ENCODE data around the gene GIPC3.
A peak's percentile ranks its signal among the peaks of the same experiment; 100 is the strongest.

GIPC3 gene

DNA sequence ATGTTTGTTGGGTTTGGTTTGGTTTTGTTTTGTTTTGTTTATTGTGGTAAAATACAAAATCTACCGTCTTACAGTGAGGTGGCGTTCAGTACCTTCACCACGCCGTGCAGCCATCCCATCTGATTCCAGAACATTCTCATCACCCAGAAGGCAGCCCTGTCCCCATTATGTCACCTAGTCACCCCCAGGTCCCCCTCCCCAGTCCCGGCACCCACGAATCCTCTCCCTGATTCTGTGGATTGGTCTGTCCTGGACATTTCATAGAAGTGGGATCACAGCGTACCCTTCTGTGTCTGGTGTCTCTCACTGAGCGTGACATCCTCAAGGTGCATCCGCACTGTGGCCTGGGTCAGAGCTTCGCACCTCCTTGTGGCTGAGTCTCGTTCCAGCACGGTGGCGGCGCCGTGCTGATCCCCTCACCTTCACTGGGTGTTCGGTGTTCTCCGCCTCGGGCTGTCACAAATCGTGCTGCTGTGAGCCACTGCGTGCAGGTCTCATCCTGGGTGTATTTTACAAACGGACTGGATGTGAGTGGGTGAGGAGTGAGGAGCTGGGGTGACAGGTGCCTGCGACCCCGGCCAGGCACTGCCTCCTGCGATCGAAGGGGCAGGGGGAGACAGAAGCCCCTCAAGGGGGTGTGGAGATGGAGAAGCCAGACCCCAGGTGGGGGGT, 46.9 kb upstream of the GIPC3 start:
- no peak overlapping the region for H3K4me3 ChIP-seq (replicated peaks; ENCODE audit: low read depth, low read length)
- TF ChIP-seq, protein P1, sequence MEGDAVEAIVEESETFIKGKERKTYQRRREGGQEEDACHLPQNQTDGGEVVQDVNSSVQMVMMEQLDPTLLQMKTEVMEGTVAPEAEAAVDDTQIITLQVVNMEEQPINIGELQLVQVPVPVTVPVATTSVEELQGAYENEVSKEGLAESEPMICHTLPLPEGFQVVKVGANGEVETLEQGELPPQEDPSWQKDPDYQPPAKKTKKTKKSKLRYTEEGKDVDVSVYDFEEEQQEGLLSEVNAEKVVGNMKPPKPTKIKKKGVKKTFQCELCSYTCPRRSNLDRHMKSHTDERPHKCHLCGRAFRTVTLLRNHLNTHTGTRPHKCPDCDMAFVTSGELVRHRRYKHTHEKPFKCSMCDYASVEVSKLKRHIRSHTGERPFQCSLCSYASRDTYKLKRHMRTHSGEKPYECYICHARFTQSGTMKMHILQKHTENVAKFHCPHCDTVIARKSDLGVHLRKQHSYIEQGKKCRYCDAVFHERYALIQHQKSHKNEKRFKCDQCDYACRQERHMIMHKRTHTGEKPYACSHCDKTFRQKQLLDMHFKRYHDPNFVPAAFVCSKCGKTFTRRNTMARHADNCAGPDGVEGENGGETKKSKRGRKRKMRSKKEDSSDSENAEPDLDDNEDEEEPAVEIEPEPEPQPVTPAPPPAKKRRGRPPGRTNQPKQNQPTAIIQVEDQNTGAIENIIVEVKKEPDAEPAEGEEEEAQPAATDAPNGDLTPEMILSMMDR (IDR thresholded peaks at IDR 0.05; ENCODE audit: low read length, missing control alignments) = no peak
- no peak for DNase-seq (ENCODE audit: low read depth)

DNA sequence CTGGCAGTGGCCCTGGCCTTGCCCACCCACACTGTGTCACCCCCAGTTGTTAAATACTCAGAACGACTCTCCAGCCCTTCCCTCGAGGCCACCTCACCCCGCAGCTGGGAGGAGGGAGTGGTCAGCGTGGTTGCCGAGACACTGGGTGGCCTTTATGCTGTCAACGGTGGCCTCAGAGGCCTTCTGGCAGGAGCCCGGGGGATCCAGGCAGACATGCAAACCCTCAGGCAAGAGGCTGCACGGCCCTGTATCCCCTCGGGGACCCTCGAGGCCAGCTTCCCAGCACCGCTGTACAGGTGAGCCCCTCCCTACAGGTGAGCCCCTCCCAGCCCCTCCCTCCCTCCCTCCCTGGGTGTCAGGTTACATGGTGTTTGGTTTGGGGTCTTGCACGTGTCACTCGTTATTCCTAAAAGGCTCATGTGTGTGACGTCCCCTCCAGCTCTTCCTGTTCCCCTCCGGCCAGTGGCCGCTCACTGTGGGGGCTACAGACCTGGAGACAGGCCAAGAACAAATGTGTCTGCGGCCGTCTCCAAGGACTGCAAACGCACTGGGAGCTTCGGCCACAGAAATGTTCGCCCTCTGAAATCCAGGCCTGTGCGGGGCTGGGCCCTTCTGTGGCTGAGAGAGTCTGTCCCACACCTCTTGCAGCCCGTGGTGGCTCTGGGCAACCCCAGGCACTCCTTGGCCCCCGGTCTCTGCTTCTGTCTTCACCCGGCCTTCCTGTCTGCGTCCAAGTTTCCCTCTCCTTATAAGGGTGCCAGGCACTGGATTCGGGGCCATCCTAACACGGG, 46.1 kb upstream of the GIPC3 start, which contains the start of gene TEKTIP1:
TSS of gene TEKTIP1 (plus strand) at position 210 of the 791 bp plus-strand sequence. CDS start at position 214, 4 bp downstream.
- TF ChIP-seq, protein P1 (IDR thresholded peaks at IDR 0.05; ENCODE audit: low read length, missing control alignments) = no peak
- no peak for DNase-seq (ENCODE audit: low read depth)
- H3K4me3 ChIP-seq (replicated peaks; ENCODE audit: low read depth, low read length) = no peak within 1 kb of the TSS

DNA sequence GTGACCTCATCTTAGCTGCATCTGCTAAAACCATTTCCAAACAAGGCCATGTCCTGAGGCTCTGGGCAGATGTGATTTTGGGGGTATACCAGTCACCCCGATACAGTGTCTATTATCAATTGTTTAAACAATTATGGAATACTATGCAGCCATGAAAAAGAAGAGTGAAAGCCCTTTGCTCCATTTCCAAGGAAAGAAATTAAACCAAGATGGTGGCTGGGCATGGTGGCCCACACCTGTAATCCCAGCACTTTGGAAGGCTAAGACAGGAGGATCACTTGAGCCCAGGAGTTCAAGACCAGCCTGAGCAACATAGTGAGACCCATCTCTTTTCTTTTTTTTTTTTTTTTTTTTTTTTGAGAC, 45.5 kb upstream of the GIPC3 start:
- no peak overlapping the region for H3K4me3 ChIP-seq (replicated peaks; ENCODE audit: low read depth, low read length)
- TF ChIP-seq, protein P1 (IDR thresholded peaks at IDR 0.05; ENCODE audit: low read length, missing control alignments) = no peak
- DNase-seq (ENCODE audit: low read depth) = no peak

DNA sequence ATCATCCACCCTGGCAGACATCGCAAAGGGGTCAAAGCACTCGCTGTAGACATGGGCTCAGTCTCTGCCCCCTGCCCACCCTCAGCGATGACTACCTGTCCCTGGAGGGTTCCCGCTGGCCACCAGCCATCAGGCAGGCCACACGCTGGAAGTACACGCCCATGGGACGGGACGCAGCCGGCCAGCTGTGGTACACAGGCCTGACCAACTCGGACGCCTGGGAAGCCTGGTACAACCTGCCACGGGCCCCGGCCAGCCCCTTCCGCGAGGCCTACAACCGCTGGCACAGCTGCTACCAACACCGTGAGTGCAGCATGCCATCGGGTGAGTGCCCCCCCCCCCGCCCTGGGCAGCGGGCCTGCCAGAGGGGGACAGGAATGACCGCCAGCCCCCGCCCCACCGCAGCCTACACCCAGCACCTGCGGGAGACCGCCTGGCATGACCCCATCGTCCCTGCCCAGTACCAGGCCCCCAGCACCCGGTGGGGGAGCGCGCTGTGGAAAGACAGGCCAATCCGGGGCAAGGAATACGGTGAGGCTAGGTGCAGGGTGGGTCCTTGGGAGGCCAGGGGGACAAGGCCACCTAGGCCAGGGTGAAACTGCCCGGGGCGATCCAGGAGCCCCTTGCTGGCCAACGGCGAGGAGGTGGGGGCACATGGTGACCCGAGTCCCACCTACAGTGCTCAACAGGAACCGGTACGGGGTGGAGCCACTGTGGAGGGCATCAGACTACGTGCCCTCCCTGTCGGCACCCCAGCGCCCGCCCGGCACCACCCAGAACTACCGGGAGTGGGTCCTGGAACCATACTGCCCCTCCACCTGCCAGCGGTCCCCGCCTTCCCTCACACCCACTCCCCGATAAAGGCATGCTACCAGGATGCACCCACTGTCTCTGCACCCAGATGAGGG, 41.9 kb upstream of the GIPC3 start:
- H3K4me3 ChIP-seq (replicated peaks; ENCODE audit: low read depth, low read length) = no peak overlapping the region
- DNase-seq (ENCODE audit: low read depth) = no peak
- TF ChIP-seq, protein P1 (IDR thresholded peaks at IDR 0.05; ENCODE audit: low read length, missing control alignments) = no peak

DNA sequence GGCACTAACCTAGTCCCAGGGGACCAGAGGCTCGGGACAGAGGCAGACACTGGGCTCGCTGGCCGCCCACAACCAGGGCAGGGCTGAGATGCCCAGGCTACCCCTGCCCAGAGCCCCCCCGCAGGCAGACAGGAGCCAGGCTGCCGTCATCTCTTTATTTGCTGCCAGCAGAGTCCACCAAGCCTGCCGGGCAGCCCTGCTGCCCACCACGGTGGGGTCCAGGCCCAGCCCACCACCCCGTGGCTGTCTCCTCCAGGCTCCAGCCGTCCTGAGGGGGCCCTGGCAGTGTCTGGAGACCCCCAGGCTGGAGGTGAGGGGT, 41.3 kb upstream of the GIPC3 start:
- H3K4me3 ChIP-seq (replicated peaks; ENCODE audit: low read depth, low read length) = no peak overlapping the region
- no peak for DNase-seq (ENCODE audit: low read depth)
- TF ChIP-seq, protein P1 (IDR thresholded peaks at IDR 0.05; ENCODE audit: low read length, missing control alignments) = no peak

DNA sequence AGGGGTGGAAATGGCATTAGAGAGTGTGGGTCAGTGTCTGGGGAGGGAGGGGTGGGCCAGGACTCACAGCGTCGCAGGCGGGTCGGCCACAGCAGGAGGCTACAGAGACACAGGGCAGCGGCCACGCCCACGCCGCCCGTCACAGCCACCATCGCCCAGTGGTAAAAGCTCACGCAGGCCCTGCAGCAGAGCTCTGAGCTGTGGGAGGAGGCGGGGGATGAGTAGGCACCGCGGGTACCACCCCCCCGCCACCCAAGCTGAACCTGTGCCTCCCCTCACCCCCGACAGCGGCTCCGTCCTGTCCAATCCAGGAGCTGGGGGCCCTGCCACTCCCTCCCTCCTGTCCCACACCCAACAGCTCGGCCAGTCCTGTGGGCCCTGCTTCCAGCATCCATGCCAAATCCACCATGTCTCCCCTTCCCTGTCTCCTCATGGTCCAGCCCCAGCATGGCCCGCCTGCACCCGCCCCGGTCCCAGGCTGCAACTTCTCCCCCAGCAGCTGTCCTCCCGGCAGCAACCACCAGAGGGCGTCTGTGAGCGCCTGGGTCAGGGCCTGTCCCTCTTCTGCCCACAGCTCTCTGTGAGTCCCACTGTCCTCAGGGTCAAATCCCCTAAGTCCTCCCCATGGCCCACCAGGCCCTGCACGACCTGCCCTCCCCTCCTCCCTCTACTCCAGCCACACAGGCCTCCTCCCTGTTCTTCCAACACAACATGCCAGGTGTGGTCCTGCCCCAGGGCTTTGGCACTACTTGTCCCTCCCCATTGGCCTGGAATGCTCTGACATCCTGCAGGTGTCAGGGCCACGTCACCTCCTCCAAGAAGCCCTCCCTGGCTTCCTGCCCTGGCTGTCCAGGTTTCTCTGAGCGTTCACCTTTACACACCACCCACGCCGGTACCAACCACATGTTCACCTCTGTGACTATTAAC, 40.3 kb upstream of the GIPC3 start:
- H3K4me3 ChIP-seq (replicated peaks; ENCODE audit: low read depth, low read length) = no peak overlapping the region
- peak; percentile 58 for DNase-seq (ENCODE audit: low read depth)
- TF ChIP-seq, protein P1 (IDR thresholded peaks at IDR 0.05; ENCODE audit: low read length, missing control alignments) = peak; percentile 89

All from fibroblast of pulmonary artery (primary cell).